Fibroblast of lung (primary cell): ENCODE measurements around the gene NR6A1. TPM values are rescaled to one million over a fixed set of nuclear protein-coding genes. Genes with fewer than 3 reads are reported as not detected.
A peak's percentile ranks its signal among the peaks of the same experiment; 100 is the strongest.
"Not testable (repeated sequence)": the region's sequence is repeated elsewhere in the genome, so short reads cannot be mapped to it uniquely, and the experiment has no call there.

ENCODE experiments used
- DNase-seq, 2 donors: peaks; one replicate each; pipeline versions ENCODE4 v3.0.0 to v3.0.0-alpha.2; 2010; ENCODE audit warnings: low read depth in 2 of 2
- H2AFZ ChIP-seq: 2 replicates; pipeline ENCODE4 v1.5.1; 2012; ENCODE audit warnings: low read length, control low read depth, inconsistent platforms
- H3K27ac ChIP-seq: 2 replicates; pipeline ENCODE4 v1.5.1; 2011; ENCODE audit warnings: low read length, control low read depth; ENCODE audit not compliant: insufficient read depth
- H3K27me3 ChIP-seq: 2 replicates; pipeline ENCODE4 v1.5.1; 2011; ENCODE audit warnings: mild to moderate bottlenecking, low read length; ENCODE audit not compliant: control insufficient read depth, insufficient read depth
- H3K36me3 ChIP-seq: 2 replicates; pipeline ENCODE4 v1.5.1; 2011; ENCODE audit warnings: low read length; ENCODE audit not compliant: control insufficient read depth, insufficient read depth
- H3K4me1 ChIP-seq: 2 replicates; pipeline ENCODE4 v1.5.1; 2011; ENCODE audit warnings: low read length; ENCODE audit not compliant: control insufficient read depth, insufficient read depth; ENCODE audit errors: extremely low read depth
- H3K4me2 ChIP-seq: 2 replicates; pipeline ENCODE4 v1.5.1; 2011; ENCODE audit warnings: low read length, control low read depth; ENCODE audit not compliant: insufficient read depth; ENCODE audit errors: extremely low read depth
- H3K4me3 ChIP-seq, 4 experiments: fragments of 200-600 bp in 1 of 4; sonication (generic) in 1 of 4; replicated peaks in 1 of 4; 2 replicates each; pipeline ENCODE4 v1.5.1; 2011 to 2016; ENCODE audit warnings: low read length in 4 of 4, low read depth in 3 of 4, mild to moderate bottlenecking in 3 of 4, control low read depth in 2 of 4, inconsistent platforms in 1 of 4, mixed read lengths in 1 of 4; ENCODE audit not compliant: insufficient read depth in 1 of 4; ENCODE audit errors: control extremely low read depth in 1 of 4
- H3K79me2 ChIP-seq: 2 replicates; pipeline ENCODE4 v1.5.1; 2012; ENCODE audit warnings: mild to moderate bottlenecking, low read length, inconsistent platforms; ENCODE audit not compliant: control insufficient read depth, insufficient read depth
- H3K9ac ChIP-seq: 2 replicates; pipeline ENCODE4 v1.5.1; 2011; ENCODE audit warnings: mild to moderate bottlenecking, low read length, control low read depth; ENCODE audit not compliant: insufficient read depth
- H3K9me3 ChIP-seq: 2 replicates; pipeline ENCODE4 v1.5.1; 2012; ENCODE audit warnings: low read depth, low read length; ENCODE audit not compliant: control insufficient read depth, insufficient read depth
- H4K20me1 ChIP-seq: 2 replicates; pipeline ENCODE4 v1.5.1; 2011; ENCODE audit warnings: low read length; ENCODE audit not compliant: control insufficient read depth, insufficient read depth; ENCODE audit errors: extremely low read depth
- CTCF ChIP-seq, 2 donors: IDR thresholded peaks in 1 of 2; conservative IDR thresholded peaks in 1 of 2; 1 replicate in 1 of 2; 2 replicates in 1 of 2; pipeline ENCODE4 v1.5.1; 2011 to 2012; ENCODE audit warnings: low read length in 2 of 2, control low read depth in 1 of 2, inconsistent platforms in 1 of 2, low read depth in 1 of 2, mild to moderate bottlenecking in 1 of 2
- EZH2 ChIP-seq: IDR thresholded peaks from 2 replicates; pipeline ENCODE4 v1.5.1; 2012; ENCODE audit warnings: low read length, control low read depth, mild to moderate bottlenecking; ENCODE audit errors: missing control alignments
- polyA plus RNA-seq, 2 donors: library from polyadenylated mRNA; depleted of rRNA in 1 of 2; stranded (reverse) in 1 of 2; unstranded in 1 of 2; fragments of >200 nt; gene quantifications; 2 replicates each; pipeline ENCODE4 v1.2.1, GENCODE V29; 2011 to 2012; ENCODE audit warnings: missing spikeins in 1 of 2
- total RNA-seq: library from RNA; depleted of rRNA; stranded (reverse); fragments of >200 nt; gene quantifications from 2 replicates; pipeline ENCODE4 v1.2.1, GENCODE V29; 2014

NR6A1 gene
- total and polyA plus RNA-seq, 2 donors (not counting 1 experiment from before 2014, with no cell fraction given) = 0.07 to 0.50 TPM

- H3K36me3 ChIP-seq = no peaks in the 10 kb centered on the region
- H3K4me1 ChIP-seq = peaks cover 9% of the 10 kb centered on the region
- no peak overlapping the region for H3K9ac ChIP-seq
- no peaks in the 10 kb centered on the region for H3K9me3 ChIP-seq
- TF ChIP-seq EZH2 = no peak
- no peak for TF ChIP-seq CTCF (conservative IDR thresholded peaks at IDR 0.05 in 1 of 2, IDR thresholded peaks at IDR 0.05 in 1 of 2; ENCODE audit: low read depth in 1 of 2, low read length in 2 of 2)
- no peak overlapping the region for H3K4me2 ChIP-seq
- no peak overlapping the region for H3K27ac ChIP-seq
- H3K4me3 ChIP-seq = no peak overlapping the region
- no peak overlapping the region for H2AFZ ChIP-seq
- no peak for DNase-seq
- H4K20me1 ChIP-seq = no peaks in the 10 kb centered on the region
- peaks cover 20% of the 10 kb centered on the region for H3K27me3 ChIP-seq
- H3K79me2 ChIP-seq = no peaks in the 10 kb centered on the region
These were observed 2.5 kb upstream of the NR6A1 start for GRCh38 chr9:124773473-124774128.

- not testable (repeated sequence) for H3K27ac ChIP-seq, H3K4me3 ChIP-seq, H3K36me3 ChIP-seq, H3K4me2 ChIP-seq, DNase-seq, H3K4me1 ChIP-seq, H4K20me1 ChIP-seq, H3K79me2 ChIP-seq, H2AFZ ChIP-seq, H3K9ac ChIP-seq, H3K9me3 ChIP-seq
- peaks cover 26% of the 10 kb centered on the region for H3K27me3 ChIP-seq
These were observed 1.8 kb upstream of the NR6A1 start for GRCh38 chr9:124772877-124773276.

GRCh38 chr9:124771867-124772679, 962 bp upstream of the NR6A1 start:
- peak overlapping the region; percentile 90 for H3K4me2 ChIP-seq
- peak overlapping the region; percentile 57 to 80 (median 66) for H3K4me3 ChIP-seq
- peaks cover 8% of the 10 kb centered on the region for H3K4me1 ChIP-seq
- H3K27ac ChIP-seq = no peak overlapping the region
- no peaks in the 10 kb centered on the region for H3K9me3 ChIP-seq
- no peaks in the 10 kb centered on the region for H3K36me3 ChIP-seq
- peak; percentile 67 to 72 for DNase-seq
- peak overlapping the region; percentile 64 for H2AFZ ChIP-seq
- no peaks in the 10 kb centered on the region for H3K79me2 ChIP-seq
- peaks cover 32% of the 10 kb centered on the region for H3K27me3 ChIP-seq
- H4K20me1 ChIP-seq = no peaks in the 10 kb centered on the region
- TF ChIP-seq CTCF (conservative IDR thresholded peaks at IDR 0.05 in 1 of 2, IDR thresholded peaks at IDR 0.05 in 1 of 2; ENCODE audit: low read depth in 1 of 2, low read length in 2 of 2) (peak; percentile 81 to 84), EZH2 (no peak)
- no peak overlapping the region for H3K9ac ChIP-seq
